ENCODE measurements around the gene SENP1.
A peak's percentile ranks its signal among the peaks of the same experiment; 100 is the strongest.

Gene SENP1

DNA sequence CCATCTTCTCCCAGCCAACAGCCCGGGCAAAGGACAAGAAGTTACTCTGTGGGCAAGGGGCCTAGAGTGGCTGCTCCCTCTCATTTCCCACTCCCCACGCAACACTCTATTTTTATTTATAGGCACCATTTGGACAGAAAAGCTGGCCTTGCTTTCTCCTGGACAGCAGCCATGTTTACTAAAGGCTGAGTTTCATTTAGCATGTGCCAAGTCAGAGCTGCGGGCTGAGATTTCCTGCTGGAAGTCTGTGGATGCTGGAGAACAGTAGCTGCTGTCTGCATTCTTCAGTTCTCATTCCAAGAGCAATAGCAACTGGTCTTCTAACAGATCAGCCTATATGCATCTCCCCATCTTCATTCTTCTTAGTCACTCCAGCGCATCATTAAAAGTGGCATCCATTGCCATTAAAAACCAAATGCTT lies 109.9 kb downstream of the SENP1 start:
- DNase-seq = peak; percentile 45

DNA sequence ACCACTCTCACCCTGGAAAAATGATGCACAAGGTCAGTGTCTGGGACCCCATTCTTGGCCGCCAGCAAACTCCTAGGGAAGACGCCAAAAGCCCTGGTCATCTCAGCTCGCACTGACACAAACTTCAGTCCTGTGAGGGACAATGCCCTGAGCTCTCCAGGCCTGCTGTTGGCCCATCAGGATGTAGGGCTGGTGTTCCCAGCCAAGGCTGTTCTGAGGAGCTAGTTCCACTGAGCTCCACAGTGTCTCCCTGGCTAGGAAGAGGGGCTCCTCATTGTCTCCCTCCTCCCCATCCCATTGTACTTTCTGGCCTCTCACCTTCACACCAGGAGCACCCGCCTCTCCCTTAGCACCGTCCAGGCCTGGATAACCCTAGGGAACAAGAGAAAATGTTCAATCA lies 112.4 kb downstream of the SENP1 start:
- DNase-seq = no peak
